MM.1S (cell line): Measurements from ENCODE around the gene AQR.

Source experiments
- CTCF ChIP-seq: fragments of 300-600 bp; sonication (generic); IDR thresholded peaks from 2 replicates; pipeline ENCODE4 v1.5.1; 2016; ENCODE audit warnings: antibody characterized with exemption, low read length, mixed read lengths
- EZH2phosphoT487 ChIP-seq: fragments of 300-600 bp; sonication (generic); IDR thresholded peaks from 2 replicates; pipeline ENCODE4 v1.6.1; 2018; ENCODE audit warnings: antibody characterized with exemption, low read length

- TF ChIP-seq CTCF (no peak), EZH2phosphoT487 (no peak)
These were observed 34.4 kb upstream of the AQR start for GRCh38 chr15:35003928-35004327.
